ENCODE results near the gene CRIP2. TPM values are rescaled to one million over a fixed set of nuclear protein-coding genes. Genes with fewer than 3 reads are reported as not detected.

The CRIP2 gene
- total and polyA plus RNA-seq, 2 donors (not counting 1 experiment from before 2014, with no cell fraction given) = 6.0 to 81.6 TPM

Other genes with a start within 250 kb of the CRIP2 start
- 33.5 and 36.1 TPM in 2 replicates for gene BTBD6, start 226.3 kb upstream of the CRIP2 start, total RNA-seq
- gene BTBD6, start 226.3 kb upstream of the CRIP2 start, polyA plus RNA-seq = 33.4 and 38.8 TPM in 2 replicates
- 55.8 and 61.5 TPM in 2 replicates for gene BRF1, start 173.8 kb upstream of the CRIP2 start, total RNA-seq
- 24.5 and 36.0 TPM in 2 replicates for gene BRF1, start 173.8 kb upstream of the CRIP2 start, polyA plus RNA-seq
- gene PACS2, start 160.1 kb upstream of the CRIP2 start, total RNA-seq = 70.7 and 71.8 TPM in 2 replicates
- 60.6 and 65.6 TPM in 2 replicates for gene PACS2, start 160.1 kb upstream of the CRIP2 start, polyA plus RNA-seq
- gene TEX22, start 76.3 kb upstream of the CRIP2 start, total RNA-seq = 7.0 and 8.4 TPM in 2 replicates
- gene TEX22, start 76.3 kb upstream of the CRIP2 start, polyA plus RNA-seq = 0.65 and 1.7 TPM in 2 replicates
- 131 and 137 TPM in 2 replicates for gene MTA1, start 55.0 kb upstream of the CRIP2 start, total RNA-seq
- gene MTA1, start 55.0 kb upstream of the CRIP2 start, polyA plus RNA-seq = 147 and 168 TPM in 2 replicates
- gene CRIP1, start 12.1 kb downstream of the CRIP2 start, total RNA-seq = 201 and 210 TPM in 2 replicates
- gene CRIP1, start 12.1 kb downstream of the CRIP2 start, polyA plus RNA-seq = 293 and 563 TPM in 2 replicates
- 22.2 and 25.9 TPM in 2 replicates for gene TEDC1, start 16.4 kb downstream of the CRIP2 start, total RNA-seq
- gene TEDC1, start 16.4 kb downstream of the CRIP2 start, polyA plus RNA-seq = 19.7 and 25.2 TPM in 2 replicates
- gene TMEM121, start 51.8 kb downstream of the CRIP2 start, total RNA-seq = 0.99 and 1.0 TPM in 2 replicates
- gene TMEM121, start 51.8 kb downstream of the CRIP2 start, polyA plus RNA-seq = 1.7 and 3.7 TPM in 2 replicates

Data from B cell (primary cell).